ENCODE data around the gene FAM227A.

DNA sequence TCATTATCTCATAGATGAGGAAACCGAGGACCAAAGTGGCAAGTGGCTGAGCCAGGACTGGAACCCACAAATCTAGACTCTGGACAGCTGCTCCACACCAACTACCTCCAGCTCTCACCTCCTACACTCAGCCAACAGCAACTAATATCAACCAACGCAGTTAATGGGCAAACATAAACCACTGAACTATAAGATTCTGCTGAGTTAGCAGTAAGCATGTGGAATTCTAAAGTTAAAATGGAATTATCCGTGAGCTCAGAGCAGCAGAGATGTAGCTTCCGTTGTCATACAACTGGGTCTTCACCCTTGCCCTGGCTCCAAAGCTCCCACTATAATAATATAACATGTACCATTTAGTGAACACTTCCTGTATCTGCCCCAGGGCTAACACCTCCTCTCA, 27.1 kb downstream of the FAM227A start:
- TF ChIP-seq, protein P1, sequence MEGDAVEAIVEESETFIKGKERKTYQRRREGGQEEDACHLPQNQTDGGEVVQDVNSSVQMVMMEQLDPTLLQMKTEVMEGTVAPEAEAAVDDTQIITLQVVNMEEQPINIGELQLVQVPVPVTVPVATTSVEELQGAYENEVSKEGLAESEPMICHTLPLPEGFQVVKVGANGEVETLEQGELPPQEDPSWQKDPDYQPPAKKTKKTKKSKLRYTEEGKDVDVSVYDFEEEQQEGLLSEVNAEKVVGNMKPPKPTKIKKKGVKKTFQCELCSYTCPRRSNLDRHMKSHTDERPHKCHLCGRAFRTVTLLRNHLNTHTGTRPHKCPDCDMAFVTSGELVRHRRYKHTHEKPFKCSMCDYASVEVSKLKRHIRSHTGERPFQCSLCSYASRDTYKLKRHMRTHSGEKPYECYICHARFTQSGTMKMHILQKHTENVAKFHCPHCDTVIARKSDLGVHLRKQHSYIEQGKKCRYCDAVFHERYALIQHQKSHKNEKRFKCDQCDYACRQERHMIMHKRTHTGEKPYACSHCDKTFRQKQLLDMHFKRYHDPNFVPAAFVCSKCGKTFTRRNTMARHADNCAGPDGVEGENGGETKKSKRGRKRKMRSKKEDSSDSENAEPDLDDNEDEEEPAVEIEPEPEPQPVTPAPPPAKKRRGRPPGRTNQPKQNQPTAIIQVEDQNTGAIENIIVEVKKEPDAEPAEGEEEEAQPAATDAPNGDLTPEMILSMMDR (IDR thresholded peaks at IDR 0.05): no peak
- TF ChIP-seq POLR2A (IDR thresholded peaks at IDR 0.05): no peak
